NCI-H1694 treated with DMSO at 0.1 percent for 48 hours (cell line): ENCODE measurements around the gene FLNB.

ENCODE experiments used
- DNase-seq: peaks from one replicate; lab custom pipeline; 2025; lab: John Stamatoyannopoulos, UW

Gene FLNB

GRCh38 chr3:58206406-58207011, 198.3 kb downstream of the FLNB start:
- no peak for DNase-seq

- no peak for DNase-seq
Observed at GRCh38 chr3:58207954-58208353, 199.7 kb downstream of the FLNB start.

- DNase-seq = no peak
Observed at GRCh38 chr3:58209933-58210332, 201.7 kb downstream of the FLNB start.

GRCh38 chr3:58210761-58211460, 202.7 kb downstream of the FLNB start, which contains the start of gene DNASE1L3:
DNASE1L3 (minus strand) TSS chr3:58210972; CDS start chr3:58210906, 66 bp downstream.
- DNase-seq = no peak

GRCh38 chr3:58214484-58215316, 206.5 kb downstream of the FLNB start:
- DNase-seq = no peak

- no peak for DNase-seq
Observed at GRCh38 chr3:58215317-58216025, 207.2 kb downstream of the FLNB start.

GRCh38 chr3:58216496-58217195, 208.4 kb downstream of the FLNB start:
- DNase-seq = no peak

GRCh38 chr3:58217209-58217811, 209.1 kb downstream of the FLNB start:
- peak; percentile 34 for DNase-seq

- DNase-seq = no peak
Observed at GRCh38 chr3:58218904-58219303, 210.7 kb downstream of the FLNB start.
